B cell (primary cell): ENCODE measurements around the gene RAN. TPM values are rescaled to one million over a fixed set of nuclear protein-coding genes. Genes with fewer than 3 reads are reported as not detected.

Source experiments
- ATAC-seq: fragments of 200-7000 bp; cut with Tn5 transposase; one replicate; pipeline ENCODE4 v1.10.0; 2021; ENCODE audit warnings: low read depth, mild to moderate bottlenecking, moderate number of reproducible peaks, moderate library complexity
- CTCF ChIA-PET: fragments of 350-600 bp; sonication (Branson Sonifier 250); formaldehyde crosslinking; loops from one replicate; lab custom pipeline; 2021; ENCODE audit warnings: antibody characterized with exemption, inconsistent platforms; lab: Charles Lee
- POLR2A ChIA-PET: fragments of 350-600 bp; sonication (Branson Sonifier 250); formaldehyde crosslinking; loops from one replicate; lab custom pipeline; 2021; ENCODE audit warnings: antibody characterized with exemption; lab: Charles Lee
- DNase-seq: peaks from one replicate; pipeline ENCODE4 v3.0.0; 2013
- H2AFZ ChIP-seq: 2 replicates; pipeline ENCODE4 v1.6.1; 2012; ENCODE audit warnings: mild to moderate bottlenecking, low read depth, low read length; ENCODE audit not compliant: insufficient read depth, poor library complexity, severe bottlenecking
- H3K27ac ChIP-seq, 2 donors: 1 replicate in 1 of 2; 2 replicates in 1 of 2; pipeline ENCODE4 v1.5.1; 2012 to 2013; ENCODE audit warnings: low read length in 2 of 2, mild to moderate bottlenecking in 2 of 2, moderate library complexity in 1 of 2
- H3K27me3 ChIP-seq, 4 experiments: fragments of 200-600 bp in 1 of 4; sonication (generic) in 1 of 4; replicated peaks in 1 of 4; 1 replicate in 2 of 4; 2 replicates in 2 of 4; pipeline versions ENCODE4 v1.6.1 to v1.7.0; 2013 to 2016; ENCODE audit warnings: low read length in 3 of 4, mild to moderate bottlenecking in 2 of 4, mixed read lengths in 1 of 4, moderate library complexity in 1 of 4; ENCODE audit not compliant: insufficient read depth in 4 of 4, control insufficient read depth in 3 of 4; ENCODE audit errors: control extremely low read depth in 1 of 4
- H3K36me3 ChIP-seq, 2 experiments: replicated peaks in 1 of 2; 1 replicate in 1 of 2; 2 replicates in 1 of 2; pipeline versions ENCODE4 v1.6.1 to v1.7.1; 2013; ENCODE audit warnings: low read length in 1 of 2; ENCODE audit not compliant: insufficient read depth in 2 of 2, control insufficient read depth in 1 of 2; ENCODE audit errors: control extremely low read depth in 1 of 2, extremely low read depth in 1 of 2
- H3K4me1 ChIP-seq, 2 donors: fragments of 200-600 bp in 1 of 2; sonication (generic) in 1 of 2; 1 replicate in 1 of 2; 2 replicates in 1 of 2; pipeline versions ENCODE4 v1.5.1 to v1.6.1; 2013 to 2017; ENCODE audit warnings: low read length in 2 of 2; ENCODE audit not compliant: control insufficient read depth in 2 of 2, insufficient read depth in 2 of 2
- H3K4me2 ChIP-seq: replicated peaks from 2 replicates; pipeline ENCODE3; 2012; ENCODE audit warnings: mild to moderate bottlenecking, low read depth, low read length; ENCODE audit not compliant: poor library complexity, severe bottlenecking
- H3K4me3 ChIP-seq, 5 experiments: fragments of 200-600 bp in 1 of 5; sonication (generic) in 1 of 5; 1 replicate in 3 of 5; 2 replicates in 2 of 5; pipeline versions ENCODE4 v1.5.1 to v1.7.0; 2011 to 2016; ENCODE audit warnings: low read length in 4 of 5, mild to moderate bottlenecking in 4 of 5, low read depth in 2 of 5, control low read depth in 1 of 5, moderate library complexity in 1 of 5; ENCODE audit not compliant: insufficient read depth in 1 of 5; ENCODE audit errors: control extremely low read depth in 1 of 5, extremely low read depth in 1 of 5
- H3K79me2 ChIP-seq: fragments of 200-600 bp; sonication (generic); one replicate; pipeline ENCODE4 v1.6.0; 2016; ENCODE audit warnings: low read length; ENCODE audit not compliant: control insufficient read depth, insufficient read depth
- H3K9ac ChIP-seq: fragments of 200-600 bp; sonication (generic); 2 replicates; pipeline ENCODE4 v1.6.1; 2017; ENCODE audit warnings: mild to moderate bottlenecking, low read length, moderate library complexity
- H3K9me3 ChIP-seq, 3 donors: one replicate each; pipeline versions ENCODE4 v1.6.1 to v1.7.1; 2013; ENCODE audit warnings: low read length in 2 of 3; ENCODE audit not compliant: control insufficient read depth in 2 of 3, insufficient read depth in 1 of 3; ENCODE audit errors: control extremely low read depth in 1 of 3
- H4K20me1 ChIP-seq: 2 replicates; pipeline ENCODE4 v1.6.0; 2012; ENCODE audit warnings: mild to moderate bottlenecking, low read length; ENCODE audit not compliant: insufficient read depth, control insufficient read depth, poor library complexity, severe bottlenecking
- H3K27ac Mint-ChIP-seq: one replicate; pipeline ENCODE4 v1.8.0; 2021; ENCODE audit warnings: mixed read lengths
- H3K27me3 Mint-ChIP-seq: one replicate; pipeline ENCODE4 v1.8.0; 2021; ENCODE audit warnings: mixed read lengths
- H3K4me1 Mint-ChIP-seq: one replicate; pipeline ENCODE4 v1.8.0; 2021; ENCODE audit warnings: mixed read lengths
- H3K4me3 Mint-ChIP-seq: one replicate; pipeline ENCODE4 v1.8.0; 2021; ENCODE audit warnings: mixed read lengths
- H3K9me3 Mint-ChIP-seq: one replicate; pipeline ENCODE4 v1.8.0; 2022; ENCODE audit warnings: mixed read lengths; ENCODE audit not compliant: insufficient read depth
- EZH2 ChIP-seq: IDR thresholded peaks from 2 replicates; pipeline ENCODE4 v1.6.1; 2012; ENCODE audit warnings: borderline replicate concordance, low read depth, mild to moderate bottlenecking, moderate library complexity, low read length; ENCODE audit not compliant: insufficient read depth, poor library complexity, severe bottlenecking
- WGBS: methylation state at CpG from one replicate; pipeline ENCODE4 v1.1.5; 2013; ENCODE audit warnings: missing lambda C conversion rate; ENCODE audit not compliant: insufficient coverage; 5-methylcytosine and 5-hydroxymethylcytosine counted together
- intact Hi-C: fragments of 100-400 bp; cut with micrococcal nuclease; formaldehyde crosslinking; loops from one replicate; pipeline ENCODE4 v1.10.0; 2022
- polyA plus RNA-seq: library from polyadenylated mRNA; depleted of rRNA; stranded (reverse); fragments of >200 nt; gene quantifications from 2 replicates; pipeline ENCODE4 v1.2.3, GENCODE V29; 2012
- total RNA-seq, 2 donors: library from RNA; stranded (reverse); fragments of 120-200 nt in 1 of 2; gene quantifications; 1 replicate in 1 of 2; 2 replicates in 1 of 2; pipeline versions ENCODE4 v1.2.3 to v1.2.4, GENCODE V29; 2013 to 2022
- TF ChIP-seq, protein P1 (sequence below): fragments of 200-600 bp; IDR thresholded peaks from one replicate; pipeline ENCODE4 v1.8.0; 2022; ENCODE audit warnings: antibody characterized with exemption, mild to moderate bottlenecking

Gene RAN
- total and polyA plus RNA-seq, 2 donors (not counting 1 experiment from before 2014, with no cell fraction given), result 298 to 339 TPM

DNA sequence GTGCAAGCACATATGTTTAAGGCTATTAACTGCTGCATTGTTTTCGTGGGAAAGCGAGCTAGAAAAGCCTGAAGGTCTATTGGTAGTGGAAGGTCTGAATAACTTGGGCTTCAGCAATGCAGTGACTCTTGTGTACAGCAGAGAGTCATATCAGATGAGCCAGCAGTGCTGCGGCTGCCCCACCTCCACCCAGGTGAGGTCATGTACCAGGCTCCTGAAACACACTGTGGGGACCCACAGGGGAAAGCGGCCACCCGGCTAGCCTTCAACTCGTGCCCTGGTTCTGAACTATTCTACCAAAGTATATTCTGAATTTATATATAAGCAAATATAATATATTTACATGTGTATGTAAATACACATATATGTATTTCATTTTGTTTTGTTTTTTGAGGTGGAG is 12.7 kb upstream of the RAN start:
- Histone ChIP-seq H3K9me3 (peaks cover 0 to 22% (median 0%) of the 10 kb centered on the region in 3 donors), H2AFZ (no peak overlapping the region), H3K4me2 (no peak overlapping the region), H3K4me3 (no peak overlapping the region), H3K9ac (no peak overlapping the region), H3K27me3 (peaks cover 0 to 4% (median 0%) of the 10 kb centered on the region in 4 experiments), H3K79me2 (no peaks in the 10 kb centered on the region), H3K36me3 (no peaks in the 10 kb centered on the region), H4K20me1 (no peaks in the 10 kb centered on the region), H3K4me1 (no peaks in the 10 kb centered on the region), H3K27ac (no peak overlapping the region)
- ChIA-PET POLR2A (no interaction called here), CTCF (no interaction called here)
- Mint-ChIP-seq H3K27me3 (peaks cover 16% of the 10 kb centered on the region), H3K27ac (no peak overlapping the region), H3K4me3 (no peak overlapping the region), H3K9me3 (peaks cover 5% of the 10 kb centered on the region), H3K4me1 (no peaks in the 10 kb centered on the region)
- ATAC-seq (no peak), DNase-seq (no peak)
- intact Hi-C loops, result no loop called here
- WGBS, result 95% methylated on average over 3 of the region's 6 CpGs
- TF ChIP-seq, protein P1, sequence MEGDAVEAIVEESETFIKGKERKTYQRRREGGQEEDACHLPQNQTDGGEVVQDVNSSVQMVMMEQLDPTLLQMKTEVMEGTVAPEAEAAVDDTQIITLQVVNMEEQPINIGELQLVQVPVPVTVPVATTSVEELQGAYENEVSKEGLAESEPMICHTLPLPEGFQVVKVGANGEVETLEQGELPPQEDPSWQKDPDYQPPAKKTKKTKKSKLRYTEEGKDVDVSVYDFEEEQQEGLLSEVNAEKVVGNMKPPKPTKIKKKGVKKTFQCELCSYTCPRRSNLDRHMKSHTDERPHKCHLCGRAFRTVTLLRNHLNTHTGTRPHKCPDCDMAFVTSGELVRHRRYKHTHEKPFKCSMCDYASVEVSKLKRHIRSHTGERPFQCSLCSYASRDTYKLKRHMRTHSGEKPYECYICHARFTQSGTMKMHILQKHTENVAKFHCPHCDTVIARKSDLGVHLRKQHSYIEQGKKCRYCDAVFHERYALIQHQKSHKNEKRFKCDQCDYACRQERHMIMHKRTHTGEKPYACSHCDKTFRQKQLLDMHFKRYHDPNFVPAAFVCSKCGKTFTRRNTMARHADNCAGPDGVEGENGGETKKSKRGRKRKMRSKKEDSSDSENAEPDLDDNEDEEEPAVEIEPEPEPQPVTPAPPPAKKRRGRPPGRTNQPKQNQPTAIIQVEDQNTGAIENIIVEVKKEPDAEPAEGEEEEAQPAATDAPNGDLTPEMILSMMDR, result no peak
- TF ChIP-seq EZH2, result no peak

DNA sequence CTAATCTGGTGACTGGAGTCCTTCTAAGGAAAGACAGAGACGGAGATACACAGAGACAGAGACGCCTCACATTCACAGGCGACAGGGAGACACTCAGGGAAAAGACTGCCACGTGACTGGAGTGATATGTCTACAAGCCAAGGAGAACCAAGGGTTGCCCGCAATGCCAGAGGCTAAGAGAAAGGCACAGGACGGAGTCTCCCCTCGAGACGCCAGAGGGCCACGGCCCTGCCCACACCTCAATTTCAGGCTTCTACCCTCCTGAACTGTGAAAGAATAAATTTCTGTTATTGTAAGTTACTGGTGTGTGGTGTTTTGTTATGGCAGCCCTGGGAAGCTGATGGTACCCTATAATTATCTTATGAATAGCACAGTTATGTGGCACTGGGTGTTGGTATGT is 11.6 kb upstream of the RAN start:
- no peak overlapping the region for H3K27ac Mint-ChIP-seq
- TF ChIP-seq EZH2, result no peak
- TF ChIP-seq, protein P1, result no peak

More for the DNA sequence above, 11.6 kb upstream of the RAN start:
- peaks cover 0 to 22% (median 0%) of the 10 kb centered on the region in 3 donors for H3K9me3 ChIP-seq
- no peaks in the 10 kb centered on the region for H3K4me1 ChIP-seq
- 94% methylated on average over 5 of the region's 9 CpGs for WGBS
- Mint-ChIP-seq H3K9me3 (peaks cover 5% of the 10 kb centered on the region), H3K4me1 (no peaks in the 10 kb centered on the region), H3K4me3 (no peak overlapping the region), H3K27me3 (peaks cover 17% of the 10 kb centered on the region)
- no peak overlapping the region for H3K4me3 ChIP-seq
- ChIA-PET CTCF (no interaction called here), POLR2A (no interaction called here)
- no peaks in the 10 kb centered on the region for H3K36me3 ChIP-seq
- no peak overlapping the region for H3K27ac ChIP-seq
- peaks cover 0 to 4% (median 0%) of the 10 kb centered on the region in 4 experiments for H3K27me3 ChIP-seq
- H2AFZ ChIP-seq, result no peak overlapping the region
- H3K9ac ChIP-seq, result no peak overlapping the region
- ATAC-seq (no peak), DNase-seq (no peak)
- no peak overlapping the region for H3K4me2 ChIP-seq
- intact Hi-C loops, result no loop called here
- H4K20me1 ChIP-seq, result no peaks in the 10 kb centered on the region
- no peaks in the 10 kb centered on the region for H3K79me2 ChIP-seq
